ENCODE results near the gene PRDM11. TPM values are rescaled to one million over a fixed set of nuclear protein-coding genes. Genes with fewer than 3 reads are reported as not detected.

The PRDM11 gene
- total RNA-seq, 1 experiment from 2014 or later: 12.6 TPM

DNA sequence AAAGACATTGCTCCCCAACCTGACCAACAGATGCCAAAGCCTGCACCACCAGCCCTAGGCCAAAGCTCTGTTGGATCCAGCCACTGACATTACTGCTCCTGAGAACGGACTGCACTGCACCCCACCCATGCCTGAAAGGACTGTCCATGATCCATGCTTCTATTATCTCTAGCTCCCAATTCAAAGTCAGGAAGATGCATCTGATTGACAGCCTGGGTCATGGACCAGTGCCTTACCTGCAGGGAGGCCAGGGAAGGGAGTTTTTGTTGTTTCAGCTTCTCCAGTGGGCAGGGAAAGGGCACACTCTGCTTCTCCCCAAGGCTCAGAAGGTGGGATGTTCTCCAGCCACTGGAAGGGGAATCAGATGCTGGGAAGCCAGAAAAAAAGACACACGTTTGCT, 4.8 kb upstream of the PRDM11 start:
- ChIA-PET POLR2A (ENCODE audit: low non-redundant PET) (no interaction called here), CTCF (no interaction called here)

GRCh38 chr11:45142241-45143055, 4.0 kb upstream of the PRDM11 start:
- ChIA-PET CTCF (no interaction called here), POLR2A (ENCODE audit: low non-redundant PET) (interaction anchor here (0.8 kb wide), 1 partner anchor 101 kb away, joined by 3 read pairs; no protein-coding TSS in a partner anchor)
- Histone ChIP-seq H3K36me3 (ENCODE audit: insufficient read depth, low read length, poor library complexity, severe bottlenecking) (no peaks in the 10 kb centered on the region), H3K9me3 (ENCODE audit: low read depth, low read length, poor library complexity, severe bottlenecking) (no peaks in the 10 kb centered on the region), H3K27me3 (replicated peaks; ENCODE audit: insufficient read depth, low read depth, low read length, poor library complexity) (peaks cover 12% of the 10 kb centered on the region), H3K4me1 (ENCODE audit: insufficient read depth, low read length, poor library complexity, severe bottlenecking) (peaks cover 10% of the 10 kb centered on the region), H3K27ac (ENCODE audit: low read depth, low read length, poor library complexity, severe bottlenecking) (no peak overlapping the region), H3K4me3 (ENCODE audit: low read depth, low read length, poor library complexity, severe bottlenecking) (no peak overlapping the region)
- no TSS peak for BruUV-seq (replicated peaks)
- DNase-seq (ENCODE audit: low spot score): no peak
- TF ChIP-seq EZH2 (IDR thresholded peaks at IDR 0.05; ENCODE audit: borderline replicate concordance, low read depth, low read length, poor library complexity, severe bottlenecking): no peak
- TF ChIP-seq CTCF (conservative IDR thresholded peaks at IDR 0.05; ENCODE audit: low read depth, low read length): no peak
- intact Hi-C loops (cut with micrococcal nuclease; ENCODE audit: unreplicated experiment): no loop called here

More for the DNA sequence above, 4.8 kb upstream of the PRDM11 start:
- Histone ChIP-seq H3K4me1 (ENCODE audit: insufficient read depth, low read length, poor library complexity, severe bottlenecking) (peaks cover 10% of the 10 kb centered on the region), H3K9me3 (ENCODE audit: low read depth, low read length, poor library complexity, severe bottlenecking) (no peaks in the 10 kb centered on the region), H3K27ac (ENCODE audit: low read depth, low read length, poor library complexity, severe bottlenecking) (no peak overlapping the region), H3K36me3 (ENCODE audit: insufficient read depth, low read length, poor library complexity, severe bottlenecking) (no peaks in the 10 kb centered on the region), H3K4me3 (ENCODE audit: low read depth, low read length, poor library complexity, severe bottlenecking) (no peak overlapping the region), H3K27me3 (replicated peaks; ENCODE audit: insufficient read depth, low read depth, low read length, poor library complexity) (peaks cover 12% of the 10 kb centered on the region)
- BruUV-seq (replicated peaks): no TSS peak
- TF ChIP-seq CTCF (conservative IDR thresholded peaks at IDR 0.05; ENCODE audit: low read depth, low read length): no peak
- TF ChIP-seq EZH2 (IDR thresholded peaks at IDR 0.05; ENCODE audit: borderline replicate concordance, low read depth, low read length, poor library complexity, severe bottlenecking): no peak
- intact Hi-C loops (cut with micrococcal nuclease; ENCODE audit: unreplicated experiment): no loop called here
- no peak for DNase-seq (ENCODE audit: low spot score)

DNA sequence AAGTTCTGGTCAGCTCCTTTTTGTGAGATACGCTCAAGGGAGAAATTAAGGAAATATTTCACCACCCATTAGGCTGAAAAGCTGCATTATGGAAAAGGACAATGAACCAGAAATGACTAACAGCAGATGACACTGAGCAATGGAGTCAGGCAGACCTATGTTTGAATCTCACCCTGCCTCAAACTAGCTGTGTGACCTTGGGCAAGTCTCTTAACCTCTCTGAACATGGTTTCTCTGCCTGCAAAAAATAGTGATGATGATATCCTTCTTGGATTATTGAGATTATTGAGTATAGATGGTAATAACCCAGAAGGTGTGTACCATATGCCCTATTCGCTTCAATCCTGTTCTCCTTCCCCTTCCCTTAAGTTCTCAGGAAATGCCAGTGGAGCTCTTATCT, 2.9 kb upstream of the PRDM11 start:
- Histone ChIP-seq H3K9me3 (ENCODE audit: low read depth, low read length, poor library complexity, severe bottlenecking) (no peaks in the 10 kb centered on the region), H3K4me3 (ENCODE audit: low read depth, low read length, poor library complexity, severe bottlenecking) (no peak overlapping the region), H3K27me3 (replicated peaks; ENCODE audit: insufficient read depth, low read depth, low read length, poor library complexity) (peaks cover 12% of the 10 kb centered on the region), H3K27ac (ENCODE audit: low read depth, low read length, poor library complexity, severe bottlenecking) (no peak overlapping the region), H3K4me1 (ENCODE audit: insufficient read depth, low read length, poor library complexity, severe bottlenecking) (peaks cover 10% of the 10 kb centered on the region), H3K36me3 (ENCODE audit: insufficient read depth, low read length, poor library complexity, severe bottlenecking) (no peaks in the 10 kb centered on the region)
- POLR2A ChIA-PET (ENCODE audit: low non-redundant PET): no interaction called here
- BruUV-seq (replicated peaks): no TSS peak
- DNase-seq (ENCODE audit: low spot score): no peak
- no peak for TF ChIP-seq EZH2 (IDR thresholded peaks at IDR 0.05; ENCODE audit: borderline replicate concordance, low read depth, low read length, poor library complexity, severe bottlenecking)
- no peak for TF ChIP-seq CTCF (conservative IDR thresholded peaks at IDR 0.05; ENCODE audit: low read depth, low read length)
- intact Hi-C loops (cut with micrococcal nuclease; ENCODE audit: unreplicated experiment): no loop called here
- CTCF ChIA-PET: no interaction called here

Measured in A673 (cell line).